ENCODE data around the gene PCP4L1. TPM values are rescaled to one million over a fixed set of nuclear protein-coding genes. Genes with fewer than 3 reads are reported as not detected.

The PCP4L1 gene
- total and polyA plus RNA-seq, 4 donors = 3.6 to 9.3 (median 6.3) TPM

GRCh38 chr1:161218301-161219077, 40.1 kb upstream of the PCP4L1 start:
- 70 to 86% methylated on average over 8 of the region's 8 CpGs for WGBS, 2 donors
- no peaks in the 10 kb centered on the region for H3K27me3 ChIP-seq (ENCODE audit: control insufficient read depth in 3 of 3, insufficient read depth in 3 of 3, low read length in 2 of 3)
- no peak for ATAC-seq (ENCODE audit: insufficient read depth, low FRiP score)
- H3K36me3 ChIP-seq (ENCODE audit: control insufficient read depth in 4 of 4, insufficient read depth in 4 of 4, low read length in 4 of 4) = peaks cover 4 to 8% (median 5%) of the 10 kb centered on the region in 4 donors
- no peak overlapping the region for H3K27ac ChIP-seq (ENCODE audit: low read depth in 1 of 2, low read length in 1 of 2)
- no peak for DNase-seq
- TF ChIP-seq CTCF (IDR thresholded peaks at IDR 0.05; ENCODE audit: control extremely low read depth, extremely low read depth) = no peak
- H3K4me3 ChIP-seq = no peak overlapping the region
- H3K9ac ChIP-seq (ENCODE audit: insufficient read depth in 1 of 2, low read length in 2 of 2) = no peak overlapping the region
- peaks cover 0 to 3% (median 0%) of the 10 kb centered on the region in 5 donors for H3K4me1 ChIP-seq (ENCODE audit: control insufficient read depth in 5 of 5, insufficient read depth in 5 of 5, low read length in 5 of 5)
- no peaks in the 10 kb centered on the region for H3K9me3 ChIP-seq (ENCODE audit: control insufficient read depth in 4 of 4, insufficient read depth in 3 of 4, low read length in 3 of 4)

GRCh38 chr1:161219078-161219892, 39.3 kb upstream of the PCP4L1 start:
- peaks cover 0 to 2% (median under 1%) of the 10 kb centered on the region in 4 donors for H3K36me3 ChIP-seq (ENCODE audit: control insufficient read depth in 4 of 4, insufficient read depth in 4 of 4, low read length in 4 of 4)
- 88 to 92% methylated on average over 5 of the region's 5 CpGs for WGBS, 2 donors
- no peaks in the 10 kb centered on the region for H3K9me3 ChIP-seq (ENCODE audit: control insufficient read depth in 4 of 4, insufficient read depth in 3 of 4, low read length in 3 of 4)
- no peak for ATAC-seq (ENCODE audit: insufficient read depth, low FRiP score)
- peaks cover 0 to 3% (median 0%) of the 10 kb centered on the region in 5 donors for H3K4me1 ChIP-seq (ENCODE audit: control insufficient read depth in 5 of 5, insufficient read depth in 5 of 5, low read length in 5 of 5)
- no peak overlapping the region for H3K4me3 ChIP-seq
- H3K27ac ChIP-seq (ENCODE audit: low read depth in 1 of 2, low read length in 1 of 2) = no peak overlapping the region
- no peak overlapping the region for H3K9ac ChIP-seq (ENCODE audit: insufficient read depth in 1 of 2, low read length in 2 of 2)
- no peak for DNase-seq
- H3K27me3 ChIP-seq (ENCODE audit: control insufficient read depth in 3 of 3, insufficient read depth in 3 of 3, low read length in 2 of 3) = no peaks in the 10 kb centered on the region
- no peak for TF ChIP-seq CTCF (IDR thresholded peaks at IDR 0.05; ENCODE audit: control extremely low read depth, extremely low read depth)

GRCh38 chr1:161220002-161220401, 38.5 kb upstream of the PCP4L1 start:
- Histone ChIP-seq H3K27me3 (ENCODE audit: control insufficient read depth in 3 of 3, insufficient read depth in 3 of 3, low read length in 2 of 3) (no peaks in the 10 kb centered on the region), H3K4me1 (ENCODE audit: control insufficient read depth in 5 of 5, insufficient read depth in 5 of 5, low read length in 5 of 5) (peaks cover 0 to 3% (median 0%) of the 10 kb centered on the region in 5 donors), H3K27ac (ENCODE audit: low read depth in 1 of 2, low read length in 1 of 2) (no peak overlapping the region), H3K9me3 (ENCODE audit: control insufficient read depth in 4 of 4, insufficient read depth in 3 of 4, low read length in 3 of 4) (no peaks in the 10 kb centered on the region), H3K36me3 (ENCODE audit: control insufficient read depth in 4 of 4, insufficient read depth in 4 of 4, low read length in 4 of 4) (no peaks in the 10 kb centered on the region), H3K4me3 (no peak overlapping the region), H3K9ac (ENCODE audit: insufficient read depth in 1 of 2, low read length in 2 of 2) (no peak overlapping the region)
- no peak for DNase-seq
- 84 to 86% methylated on average over 5 of the region's 5 CpGs for WGBS, 2 donors
- no peak for TF ChIP-seq CTCF (IDR thresholded peaks at IDR 0.05; ENCODE audit: control extremely low read depth, extremely low read depth)
- no peak for ATAC-seq (ENCODE audit: insufficient read depth, low FRiP score)
